H9 (cell line): ENCODE data around the gene TMTC1. TPM values are rescaled to one million over a fixed set of nuclear protein-coding genes. Genes with fewer than 3 reads are reported as not detected.
A peak's percentile ranks its signal among the peaks of the same experiment; 100 is the strongest.

ENCODE experiments used
- DNase-seq: peaks from one replicate; pipeline ENCODE4 v3.0.0-alpha.2; 2017
- H2AFZ ChIP-seq: one replicate; pipeline ENCODE4 v1.6.1; 2013; ENCODE audit warnings: mild to moderate bottlenecking, low read length, control low read depth, moderate library complexity
- H2AK5ac ChIP-seq: 2 replicates; pipeline ENCODE4 v1.6.1; 2013; ENCODE audit warnings: low read length, control low read depth, mixed read lengths; ENCODE audit not compliant: insufficient read length
- H2BK120ac ChIP-seq: one replicate; pipeline ENCODE4 v1.6.1; 2013; ENCODE audit warnings: low read depth, mild to moderate bottlenecking, low read length, control low read depth, inconsistent platforms; ENCODE audit not compliant: poor library complexity, severe bottlenecking
- H2BK12ac ChIP-seq: 2 replicates; pipeline ENCODE4 v1.6.1; 2013; ENCODE audit warnings: low read length, control low read depth, mixed read lengths, low read depth; ENCODE audit not compliant: insufficient read length
- H2BK15ac ChIP-seq: 2 replicates; pipeline ENCODE4 v1.6.1; 2013; ENCODE audit warnings: low read depth, low read length, control low read depth
- H2BK20ac ChIP-seq: one replicate; pipeline ENCODE4 v1.6.1; 2013; ENCODE audit warnings: low read depth, mild to moderate bottlenecking, low read length, control low read depth, inconsistent platforms; ENCODE audit not compliant: poor library complexity, severe bottlenecking
- H2BK5ac ChIP-seq: 2 replicates; pipeline ENCODE4 v1.6.1; 2013; ENCODE audit warnings: low read length, control low read depth, mixed read lengths; ENCODE audit not compliant: insufficient read length
- H3K14ac ChIP-seq: 2 replicates; pipeline ENCODE4 v1.6.1; 2013; ENCODE audit warnings: low read length, control low read depth; ENCODE audit not compliant: insufficient read depth
- H3K18ac ChIP-seq: 2 replicates; pipeline ENCODE4 v1.6.1; 2013; ENCODE audit warnings: low read depth, mild to moderate bottlenecking, mixed read lengths, low read length, control low read depth; ENCODE audit not compliant: insufficient read length
- H3K23ac ChIP-seq: 2 replicates; pipeline ENCODE4 v1.6.1; 2013; ENCODE audit warnings: low read length, control low read depth, mixed read lengths, low read depth; ENCODE audit not compliant: insufficient read length
- H3K23me2 ChIP-seq: 2 replicates; pipeline ENCODE4 v1.6.1; 2013; ENCODE audit warnings: low read depth, mild to moderate bottlenecking, mixed read lengths, low read length, control low read depth; ENCODE audit not compliant: insufficient read length, poor library complexity, severe bottlenecking
- H3K27ac ChIP-seq: 2 replicates; pipeline ENCODE4 v1.5.1; 2013; ENCODE audit warnings: low read length, control low read depth, mixed read lengths, low read depth; ENCODE audit not compliant: insufficient read length
- H3K27me3 ChIP-seq: 2 replicates; pipeline ENCODE4 v1.6.1; 2013; ENCODE audit warnings: low read length, control low read depth, inconsistent platforms; ENCODE audit not compliant: insufficient read depth
- H3K4ac ChIP-seq: 2 replicates; pipeline ENCODE4 v1.6.1; 2013; ENCODE audit warnings: low read depth, mild to moderate bottlenecking, control low read depth, inconsistent platforms, low read length, moderate library complexity
- H3K4me1 ChIP-seq: 2 replicates; pipeline ENCODE4 v1.6.1; 2013; ENCODE audit warnings: low read length, control low read depth, inconsistent platforms; ENCODE audit not compliant: insufficient read depth
- H3K4me2 ChIP-seq: 2 replicates; pipeline ENCODE4 v1.6.1; 2013; ENCODE audit warnings: low read length, control low read depth, mixed read lengths; ENCODE audit not compliant: insufficient read length, insufficient read depth
- H3K56ac ChIP-seq: 2 replicates; pipeline ENCODE4 v1.6.1; 2013; ENCODE audit warnings: low read depth, mild to moderate bottlenecking, mixed read lengths, low read length, control low read depth; ENCODE audit not compliant: insufficient read length
- H3K79me1 ChIP-seq: 2 replicates; pipeline ENCODE4 v1.6.1; 2013; ENCODE audit warnings: low read depth, mild to moderate bottlenecking, moderate library complexity, low read length, control low read depth, inconsistent platforms; ENCODE audit not compliant: insufficient read depth, poor library complexity, severe bottlenecking
- H3K79me2 ChIP-seq: 2 replicates; pipeline ENCODE4 v1.6.1; 2013; ENCODE audit warnings: low read length, control low read depth, inconsistent platforms; ENCODE audit not compliant: insufficient read depth
- H3K9ac ChIP-seq: 2 replicates; pipeline ENCODE4 v1.6.1; 2013; ENCODE audit warnings: low read length, control low read depth, mixed read lengths; ENCODE audit not compliant: insufficient read length; ENCODE audit errors: extremely low read depth
- H3K9me3 ChIP-seq: one replicate; pipeline ENCODE4 v1.6.1; 2013; ENCODE audit warnings: low read depth, low read length, inconsistent platforms; ENCODE audit not compliant: control insufficient read depth
- H3T11ph ChIP-seq: one replicate; pipeline ENCODE4 v1.6.1; 2013; ENCODE audit warnings: mild to moderate bottlenecking, low read length, control low read depth, inconsistent platforms
- H4K20me1 ChIP-seq: one replicate; pipeline ENCODE4 v1.6.1; 2013; ENCODE audit not compliant: control insufficient read depth, insufficient read length, insufficient read depth
- H4K5ac ChIP-seq: 2 replicates; pipeline ENCODE4 v1.6.1; 2013; ENCODE audit warnings: low read depth, mild to moderate bottlenecking, mixed read lengths, low read length, control low read depth; ENCODE audit not compliant: insufficient read length
- H4K8ac ChIP-seq: replicated peaks from 2 replicates; pipeline ENCODE4 v1.6.1; 2013; ENCODE audit warnings: low read length, control low read depth, mixed read lengths, low read depth; ENCODE audit not compliant: insufficient read length
- H4K91ac ChIP-seq: 2 replicates; pipeline ENCODE4 v1.6.1; 2013; ENCODE audit warnings: low read depth, mild to moderate bottlenecking, moderate library complexity, mixed read lengths, low read length, control low read depth; ENCODE audit not compliant: insufficient read length
- H3K27ac Mint-ChIP-seq, 3 experiments: 2 replicates in 2 of 3; 3 replicates in 1 of 3; pipeline ENCODE4 v1.8.0; 2020 to 2021; ENCODE audit warnings: mixed read lengths in 3 of 3, mild to moderate bottlenecking in 1 of 3, moderate library complexity in 1 of 3
- H3K27me3 Mint-ChIP-seq: 2 replicates; pipeline ENCODE4 v1.8.0; 2021; ENCODE audit warnings: low read depth, mild to moderate bottlenecking, moderate library complexity, mixed read lengths
- H3K36me3 Mint-ChIP-seq, 3 experiments: 2 replicates in 2 of 3; 3 replicates in 1 of 3; pipeline ENCODE4 v1.8.0; 2020 to 2021; ENCODE audit warnings: low read depth in 3 of 3, mixed read lengths in 3 of 3; ENCODE audit not compliant: insufficient read depth in 1 of 3
- H3K4me1 Mint-ChIP-seq, 2 experiments: 2 replicates each; pipeline ENCODE4 v1.8.0; 2020; ENCODE audit warnings: mixed read lengths in 2 of 2
- H3K4me3 Mint-ChIP-seq, 2 experiments: 2 replicates in 1 of 2; 3 replicates in 1 of 2; pipeline ENCODE4 v1.8.0; 2020 to 2021; ENCODE audit warnings: mild to moderate bottlenecking in 2 of 2, mixed read lengths in 2 of 2, moderate library complexity in 1 of 2
- H3K9me3 Mint-ChIP-seq, 2 experiments: 2 replicates in 1 of 2; 3 replicates in 1 of 2; pipeline ENCODE4 v1.8.0; 2020; ENCODE audit warnings: mild to moderate bottlenecking in 2 of 2, mixed read lengths in 2 of 2, moderate library complexity in 1 of 2
- CTCF ChIP-seq: fragments of 200-600 bp; sonication (generic); conservative IDR thresholded peaks from 3 replicates; pipeline ENCODE4 v1.8.0; 2021; ENCODE audit warnings: antibody characterized with exemption, mild to moderate bottlenecking
- WGBS: extraction: QIAGEN DNeasy Blood & Tissue Kit; methylation state at CpG from one replicate; pipeline ENCODE4 v1.1.7; 2013; ENCODE audit warnings: missing lambda C conversion rate, low lambda C conversion rate, mixed read lengths; ENCODE audit not compliant: insufficient read length; ENCODE audit errors: extremely low coverage; 5-methylcytosine and 5-hydroxymethylcytosine counted together
- total RNA-seq: library from RNA; stranded (reverse); gene quantifications from 2 replicates; pipeline ENCODE4 v1.2.1, GENCODE V29; 2021

The TMTC1 gene
- total RNA-seq, 1 experiment from 2014 or later: 16.1 TPM

- no peaks in the 10 kb centered on the region for H4K20me1 ChIP-seq
- no peak overlapping the region for H2BK5ac ChIP-seq
- H3K9me3 ChIP-seq: peaks cover 8% of the 10 kb centered on the region
- H2BK120ac ChIP-seq: no peak overlapping the region
- H3K4ac ChIP-seq: no peak overlapping the region
- H2AFZ ChIP-seq: no peak overlapping the region
- 0 out of 2 replicates have a peak, but pooled peaks cover 3% of the 10 kb centered on the region for H3K4me1 ChIP-seq
- H4K91ac ChIP-seq: no peak overlapping the region
- no peak for TF ChIP-seq CTCF
- no peak overlapping the region for H3K4me2 ChIP-seq
- H4K5ac ChIP-seq: no peak overlapping the region
- no peak for DNase-seq
- no peak overlapping the region for H3K56ac ChIP-seq
- H3K27ac ChIP-seq: no peak overlapping the region
- H2BK20ac ChIP-seq: no peak overlapping the region
- no peak overlapping the region for H3K4me3 Mint-ChIP-seq
- no peaks in the 10 kb centered on the region for H3K79me2 ChIP-seq
- H3K36me3 Mint-ChIP-seq: peaks cover 6 to 17% (median 14%) of the 10 kb centered on the region in 3 experiments
- H3K23ac ChIP-seq: no peak overlapping the region
- no peaks in the 10 kb centered on the region for H3K27me3 ChIP-seq
- no peak overlapping the region for H4K8ac ChIP-seq
- H2BK12ac ChIP-seq: no peak overlapping the region
- H3K9ac ChIP-seq: no peak overlapping the region
- peaks cover 4% of the 10 kb centered on the region; the same call in 1 of the 2 replicates for H3K27me3 Mint-ChIP-seq
- peaks cover 10 to 16% of the 10 kb centered on the region in 2 experiments for H3K9me3 Mint-ChIP-seq
- no peak overlapping the region for H3K14ac ChIP-seq
- H3K27ac Mint-ChIP-seq: peak overlapping the region in 1 of 3 experiments; percentile 9; a peak in 3 of 7 replicates
- H2AK5ac ChIP-seq: no peak overlapping the region
- H3T11ph ChIP-seq: no peak overlapping the region
- H3K18ac ChIP-seq: no peak overlapping the region
- H3K23me2 ChIP-seq: no peaks in the 10 kb centered on the region
- peaks cover 36 to 49% of the 10 kb centered on the region in 2 experiments for H3K4me1 Mint-ChIP-seq
- H2BK15ac ChIP-seq: no peak overlapping the region
- H3K79me1 ChIP-seq: no peaks in the 10 kb centered on the region
- 100% methylated on average over 1 of the region's 2 CpGs for WGBS
Measured at GRCh38 chr12:29797565-29798355, 14.0 kb upstream of the TMTC1 start.
